Mesenchymal stem cell (in vitro differentiated cells and primary cell): ENCODE results near the gene CFAP97.

ENCODE experiments used
- DNase-seq: peaks from one replicate; pipeline ENCODE4 v3.0.0-alpha.2; 2013
- H2AFZ ChIP-seq: one replicate; pipeline ENCODE4 v1.6.1; 2013; ENCODE audit warnings: low read depth, mild to moderate bottlenecking, control low read depth, inconsistent platforms, low read length, moderate library complexity
- H2AK5ac ChIP-seq: 2 replicates; pipeline ENCODE4 v1.6.1; 2013; ENCODE audit warnings: low read length, moderate library complexity, mild to moderate bottlenecking, inconsistent platforms; ENCODE audit not compliant: severe bottlenecking
- H2BK120ac ChIP-seq: one replicate; pipeline ENCODE4 v1.6.1; 2013; ENCODE audit warnings: low read depth, mild to moderate bottlenecking, inconsistent platforms, low read length, moderate library complexity
- H2BK12ac ChIP-seq, 2 experiments: one replicate each; pipeline ENCODE4 v1.6.1; 2013; ENCODE audit warnings: inconsistent platforms in 2 of 2, low read length in 2 of 2, mild to moderate bottlenecking in 2 of 2, moderate library complexity in 2 of 2, control low read depth in 1 of 2
- H2BK15ac ChIP-seq: one replicate; pipeline ENCODE4 v1.6.1; 2013; ENCODE audit warnings: mild to moderate bottlenecking, low read depth, inconsistent platforms; ENCODE audit not compliant: poor library complexity, severe bottlenecking
- H2BK5ac ChIP-seq: 2 replicates; pipeline ENCODE4 v1.6.1; 2013; ENCODE audit warnings: low read depth, mild to moderate bottlenecking, low read length, control low read depth, inconsistent platforms; ENCODE audit not compliant: poor library complexity, severe bottlenecking
- H3K14ac ChIP-seq, 2 experiments: one replicate each; pipeline ENCODE4 v1.6.1; 2013; ENCODE audit warnings: inconsistent platforms in 2 of 2, low read length in 2 of 2, control low read depth in 1 of 2, mild to moderate bottlenecking in 1 of 2, moderate library complexity in 1 of 2
- H3K18ac ChIP-seq, 2 experiments: one replicate each; pipeline ENCODE4 v1.6.1; 2013; ENCODE audit warnings: inconsistent platforms in 2 of 2, low read length in 2 of 2, control low read depth in 1 of 2, low read depth in 1 of 2, mild to moderate bottlenecking in 1 of 2
- H3K23ac ChIP-seq, 2 experiments: one replicate each; pipeline ENCODE4 v1.6.1; 2013; ENCODE audit warnings: inconsistent platforms in 2 of 2, low read length in 2 of 2, mild to moderate bottlenecking in 2 of 2, moderate library complexity in 2 of 2, control low read depth in 1 of 2
- H3K27ac ChIP-seq: 2 replicates; pipeline ENCODE4 v1.5.1; 2013; ENCODE audit warnings: mild to moderate bottlenecking, moderate library complexity, low read length, control low read depth, inconsistent platforms; ENCODE audit not compliant: poor library complexity, severe bottlenecking
- H3K27me3 ChIP-seq, 2 experiments: 2 replicates each; pipeline versions ENCODE4 v1.6.1 to v1.7.0; 2013; ENCODE audit warnings: low read length in 2 of 2, mild to moderate bottlenecking in 2 of 2, moderate library complexity in 2 of 2, control low read depth in 1 of 2, inconsistent platforms in 1 of 2; ENCODE audit not compliant: control insufficient read depth in 1 of 2, insufficient read depth in 1 of 2
- H3K36me3 ChIP-seq, 2 experiments: 2 replicates each; pipeline versions ENCODE4 v1.6.1 to v1.7.0; 2013; ENCODE audit warnings: low read length in 2 of 2, control low read depth in 1 of 2, inconsistent platforms in 1 of 2, low read depth in 1 of 2, mild to moderate bottlenecking in 1 of 2; ENCODE audit not compliant: insufficient read depth in 2 of 2, control insufficient read depth in 1 of 2
- H3K4ac ChIP-seq, 2 experiments: one replicate each; pipeline ENCODE4 v1.6.1; 2013; ENCODE audit warnings: inconsistent platforms in 2 of 2, low read length in 2 of 2, mild to moderate bottlenecking in 2 of 2, moderate library complexity in 2 of 2, control low read depth in 1 of 2, low read depth in 1 of 2
- H3K4me1 ChIP-seq: 2 replicates; pipeline ENCODE4 v1.6.1; 2013; ENCODE audit warnings: low read depth, low read length, control low read depth; ENCODE audit not compliant: control insufficient read depth, insufficient read depth
- H3K4me2 ChIP-seq: 2 replicates; pipeline ENCODE4 v1.6.1; 2013; ENCODE audit warnings: low read length, mild to moderate bottlenecking, inconsistent platforms; ENCODE audit not compliant: poor library complexity, severe bottlenecking
- H3K4me3 ChIP-seq, 2 experiments: 2 replicates each; pipeline versions ENCODE4 v1.5.1 to v1.7.0; 2013; ENCODE audit warnings: low read length in 2 of 2, mild to moderate bottlenecking in 2 of 2, control low read depth in 1 of 2, low read depth in 1 of 2; ENCODE audit not compliant: insufficient read depth in 1 of 2
- H3K79me1 ChIP-seq: replicated peaks from 2 replicates; pipeline ENCODE4 v1.6.1; 2013; ENCODE audit warnings: mild to moderate bottlenecking, control low read depth, low read length, inconsistent platforms; ENCODE audit not compliant: poor library complexity, severe bottlenecking
- H3K9ac ChIP-seq: 2 replicates; pipeline ENCODE4 v1.7.0; 2013; ENCODE audit warnings: mild to moderate bottlenecking, low read length, moderate library complexity
- H3K9me3 ChIP-seq: 2 replicates; pipeline ENCODE4 v1.7.0; 2013; ENCODE audit warnings: mild to moderate bottlenecking, low read length; ENCODE audit not compliant: control insufficient read depth
- H4K8ac ChIP-seq: one replicate; pipeline ENCODE4 v1.6.1; 2013; ENCODE audit warnings: inconsistent platforms, mild to moderate bottlenecking, low read length, moderate library complexity
- H4K91ac ChIP-seq: one replicate; pipeline ENCODE4 v1.6.1; 2013; ENCODE audit warnings: mild to moderate bottlenecking, low read length, inconsistent platforms

CFAP97 gene

GRCh38 chr4:185109736-185110135 lies 94.1 kb downstream of the CFAP97 start:
- Histone ChIP-seq H3K23ac (no peak overlapping the region), H2BK5ac (no peak overlapping the region), H2BK120ac (no peak overlapping the region), H3K36me3 (no peaks in the 10 kb centered on the region), H3K27me3 (no peaks in the 10 kb centered on the region), H3K79me1 (no peaks in the 10 kb centered on the region), H3K18ac (no peak overlapping the region), H3K4me3 (no peak overlapping the region), H3K4me2 (no peak overlapping the region), H3K9ac (no peak overlapping the region), H2BK12ac (no peak overlapping the region), H3K27ac (no peak overlapping the region), H4K8ac (no peak overlapping the region), H3K4me1 (peaks cover 4% of the 10 kb centered on the region), H2AK5ac (no peak overlapping the region), H3K9me3 (no peaks in the 10 kb centered on the region), H2AFZ (no peak overlapping the region), H2BK15ac (no peak overlapping the region), H4K91ac (no peak overlapping the region), H3K14ac (no peak overlapping the region), H3K4ac (no peak overlapping the region)
- no peak for DNase-seq
